MM.1S (cell line): ENCODE results near the gene LIME1.

Source experiments
- EZH2 ChIP-seq: fragments of 300-600 bp; sonication (generic); optimal IDR thresholded peaks from 2 replicates; pipeline ENCODE3; 2017; ENCODE audit warnings: low read depth, mild to moderate bottlenecking, antibody characterized with exemption, low read length, mixed read lengths
- EZH2phosphoT487 ChIP-seq: fragments of 300-600 bp; sonication (generic); IDR thresholded peaks from 2 replicates; pipeline ENCODE4 v1.6.1; 2018; ENCODE audit warnings: antibody characterized with exemption, low read length
- TF ChIP-seq, protein P1 (sequence below): fragments of 300-600 bp; sonication (generic); IDR thresholded peaks from 2 replicates; pipeline ENCODE4 v1.5.1; 2016; ENCODE audit warnings: antibody characterized with exemption, low read length, mixed read lengths

DNA sequence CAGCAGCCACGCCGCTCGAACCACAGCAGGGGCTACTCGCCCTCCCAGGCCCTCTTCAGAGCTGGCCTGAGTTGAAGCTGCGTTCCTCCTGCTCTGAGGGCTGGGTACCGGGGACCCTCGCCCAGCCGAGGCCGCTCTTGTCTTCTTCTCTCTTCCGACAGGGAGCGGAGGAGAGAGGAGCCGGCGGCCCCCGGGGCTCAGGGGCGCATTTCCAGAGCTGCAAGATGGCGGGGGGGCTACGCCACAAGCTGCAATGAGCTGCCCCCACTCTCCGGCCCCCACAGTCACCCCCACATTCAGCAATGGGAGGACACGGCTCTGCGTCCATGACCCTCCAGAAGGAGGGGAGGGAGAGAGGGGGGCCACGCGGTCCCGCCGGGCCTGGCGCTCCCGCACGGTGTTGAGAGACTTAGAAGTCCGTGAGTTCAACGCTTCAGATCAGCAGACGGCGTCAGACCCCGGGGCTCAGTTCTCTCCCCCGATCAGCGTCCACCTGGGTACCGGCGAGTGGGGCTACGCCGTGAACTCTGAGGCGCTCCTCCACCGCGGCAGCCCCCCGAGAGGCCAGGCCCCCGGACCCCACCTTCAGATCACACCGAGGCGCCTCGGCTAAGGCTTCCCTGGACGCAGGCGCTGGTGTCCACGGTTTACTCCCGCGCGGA lies 34.7 kb downstream of the LIME1 start:
- no peak for TF ChIP-seq EZH2
- TF ChIP-seq, protein P1, sequence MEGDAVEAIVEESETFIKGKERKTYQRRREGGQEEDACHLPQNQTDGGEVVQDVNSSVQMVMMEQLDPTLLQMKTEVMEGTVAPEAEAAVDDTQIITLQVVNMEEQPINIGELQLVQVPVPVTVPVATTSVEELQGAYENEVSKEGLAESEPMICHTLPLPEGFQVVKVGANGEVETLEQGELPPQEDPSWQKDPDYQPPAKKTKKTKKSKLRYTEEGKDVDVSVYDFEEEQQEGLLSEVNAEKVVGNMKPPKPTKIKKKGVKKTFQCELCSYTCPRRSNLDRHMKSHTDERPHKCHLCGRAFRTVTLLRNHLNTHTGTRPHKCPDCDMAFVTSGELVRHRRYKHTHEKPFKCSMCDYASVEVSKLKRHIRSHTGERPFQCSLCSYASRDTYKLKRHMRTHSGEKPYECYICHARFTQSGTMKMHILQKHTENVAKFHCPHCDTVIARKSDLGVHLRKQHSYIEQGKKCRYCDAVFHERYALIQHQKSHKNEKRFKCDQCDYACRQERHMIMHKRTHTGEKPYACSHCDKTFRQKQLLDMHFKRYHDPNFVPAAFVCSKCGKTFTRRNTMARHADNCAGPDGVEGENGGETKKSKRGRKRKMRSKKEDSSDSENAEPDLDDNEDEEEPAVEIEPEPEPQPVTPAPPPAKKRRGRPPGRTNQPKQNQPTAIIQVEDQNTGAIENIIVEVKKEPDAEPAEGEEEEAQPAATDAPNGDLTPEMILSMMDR: no peak
- TF ChIP-seq EZH2phosphoT487: no peak
